ENCODE measurements around the gene SLC13A3.

- TF ChIP-seq CTCF (IDR thresholded peaks at IDR 0.05) (no peak), POLR2A (IDR thresholded peaks at IDR 0.05) (no peak)
Observed at GRCh38 chr20:46672543-46673148, 21.4 kb upstream of the SLC13A3 start.

Measured in tibial nerve (tissue), 3 donors.